GM12872 (cell line): ENCODE results near the gene GATA5.

ENCODE experiments used
- CTCF ChIP-seq: IDR thresholded peaks from 3 replicates; pipeline ENCODE4 v1.5.1; 2011; ENCODE audit warnings: low read depth, mild to moderate bottlenecking, low read length, moderate library complexity; ENCODE audit not compliant: insufficient read depth

The GATA5 gene

GRCh38 chr20:62489932-62490263 lies 14.1 kb upstream of the GATA5 start:
- TF ChIP-seq CTCF = no peak

GRCh38 chr20:62489186-62489931 lies 13.6 kb upstream of the GATA5 start:
- no peak for TF ChIP-seq CTCF

- no peak for TF ChIP-seq CTCF
Observed at GRCh38 chr20:62488470-62488869, 12.7 kb upstream of the GATA5 start.

- TF ChIP-seq CTCF = no peak
Observed at GRCh38 chr20:62487561-62488354, 12.0 kb upstream of the GATA5 start.

GRCh38 chr20:62487118-62487517 lies 11.3 kb upstream of the GATA5 start:
- no peak for TF ChIP-seq CTCF

GRCh38 chr20:62486484-62486883 lies 10.7 kb upstream of the GATA5 start:
- no peak for TF ChIP-seq CTCF

- TF ChIP-seq CTCF = no peak
Observed at GRCh38 chr20:62485701-62486089, 9.9 kb upstream of the GATA5 start.
